Brain microvascular endothelial cell (primary cell): ENCODE data around the gene AATK.

Source experiments
- DNase-seq: peaks from one replicate; pipeline ENCODE4 v3.0.0-alpha.2; 2020
- H3K27ac ChIP-seq: fragments of 250-450 bp; sonication (Bioruptor Pico); 2 replicates; pipeline ENCODE4 v1.5.1; 2020; ENCODE audit warnings: mild to moderate bottlenecking, moderate library complexity
- H3K27me3 ChIP-seq: fragments of 250-450 bp; sonication (Bioruptor Pico); replicated peaks from 2 replicates; pipeline ENCODE4 v1.5.1; 2020; ENCODE audit warnings: mild to moderate bottlenecking
- H3K36me3 ChIP-seq: fragments of 250-450 bp; sonication (Bioruptor Pico); replicated peaks from 2 replicates; pipeline ENCODE4 v1.5.1; 2020; ENCODE audit warnings: mild to moderate bottlenecking
- H3K4me3 ChIP-seq: 2 replicates; pipeline ENCODE4 v1.5.1; 2011; ENCODE audit warnings: low read depth, mild to moderate bottlenecking, control low read depth, low read length, moderate library complexity
- CTCF ChIP-seq: IDR thresholded peaks from 2 replicates; pipeline ENCODE4 v1.5.1; 2011; ENCODE audit warnings: low read depth, mild to moderate bottlenecking, moderate library complexity, low read length, control low read depth, inconsistent platforms; ENCODE audit errors: missing control alignments
- in situ Hi-C: cut with HindIII; loops from 2 replicates; pipeline ENCODE4 v1.10.0; 2017; ENCODE audit warnings: low sequenced_read_pairs, low pct_ligation_motif_present

AATK gene

GRCh38 chr17:81068411-81069134 lies 97.4 kb downstream of the AATK start:
- no peak for TF ChIP-seq CTCF
- Histone ChIP-seq H3K27me3 (no peaks in the 10 kb centered on the region), H3K4me3 (no peak overlapping the region), H3K27ac (no peak overlapping the region), H3K36me3 (peaks cover 2% of the 10 kb centered on the region)
- in situ Hi-C loops: no loop called here
- no peak for DNase-seq

DNA sequence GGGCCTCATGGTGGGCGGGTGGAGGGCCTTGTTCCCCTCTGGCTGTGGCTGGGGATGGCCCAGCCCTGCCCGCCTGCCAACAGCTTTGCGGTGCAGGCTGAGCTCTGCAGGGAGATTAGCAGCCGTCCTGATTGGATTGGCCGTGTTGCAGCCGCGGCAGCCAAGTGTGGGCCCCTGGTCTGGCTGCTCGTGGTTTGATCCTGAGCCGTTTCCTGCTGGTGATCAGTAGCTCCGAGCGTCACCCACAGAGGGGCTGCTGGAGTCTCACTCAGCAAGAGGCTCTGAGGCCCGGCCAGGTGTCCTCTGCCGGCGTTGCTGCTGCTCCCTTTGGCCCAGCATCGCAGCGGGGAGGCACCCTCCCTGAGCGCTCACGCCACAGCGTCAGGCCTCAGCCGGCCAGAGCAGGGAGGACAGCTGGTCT lies 98.6 kb downstream of the AATK start:
- H3K27ac ChIP-seq: no peak overlapping the region
- H3K4me3 ChIP-seq: no peak overlapping the region
- in situ Hi-C loops: no loop called here
- H3K36me3 ChIP-seq: peaks cover 2% of the 10 kb centered on the region
- DNase-seq: no peak
- TF ChIP-seq CTCF: no peak
- no peaks in the 10 kb centered on the region for H3K27me3 ChIP-seq
